GM12878 (cell line): ENCODE results near the gene PRR5L. TPM values are rescaled to one million over a fixed set of nuclear protein-coding genes. Genes with fewer than 3 reads are reported as not detected.

Source experiments
- ATAC-seq: fragments of 200-7000 bp; cut with Tn5 transposase; 3 replicates; pipeline ENCODE4 v1.9.1; 2020; ENCODE audit warnings: mild to moderate bottlenecking, moderate library complexity
- BruUV-seq: library from RNA; stranded (reverse); fragments of 400-500 nt; replicated peaks from 2 replicates; lab custom pipeline; 2021; lab: Mats Ljungman, UMichigan
- CTCF ChIA-PET: fragments of 300-600 bp; sonication (Branson Sonifier 250); formaldehyde crosslinking; extraction: SDS; loops from one replicate; lab custom pipeline; 2021; ENCODE audit warnings: inconsistent platforms; lab: Yijun Ruan, JAX
- POLR2A ChIA-PET: fragments of 350-600 bp; formaldehyde crosslinking; extraction: SDS; loops from one replicate; lab custom pipeline; 2021; ENCODE audit warnings: inconsistent platforms; lab: Charles Lee
- RAD21 ChIA-PET: fragments of 300-600 bp; sonication (Branson Sonifier 250); formaldehyde crosslinking; loops from one replicate; lab custom pipeline; 2023; ENCODE audit warnings: antibody characterized with exemption; ENCODE audit not compliant: unreplicated experiment; lab: Charles Lee
- SMC1A ChIA-PET: fragments of 300-600 bp; sonication (Branson Sonifier 250); formaldehyde crosslinking; loops from one replicate; lab custom pipeline; 2023; ENCODE audit not compliant: unreplicated experiment, uncharacterized antibody; lab: Charles Lee
- DNase-seq: peaks from one replicate; pipeline ENCODE4 v3.0.0-alpha.2; 2011; ENCODE audit warnings: low read depth, low spot score
- FAIRE-seq: peaks from 3 replicates; lab custom pipeline; 2011; peaks lifted over from hg19 to GRCh38; lab: Jason Lieb, UNC
- H2AFZ ChIP-seq: 2 replicates; pipeline ENCODE4 v1.6.0; 2011; ENCODE audit warnings: low read depth, low read length, control low read depth; ENCODE audit not compliant: control insufficient read depth
- H3K27ac ChIP-seq: 2 replicates; pipeline ENCODE4 v1.5.1; 2011; ENCODE audit warnings: control low read depth; ENCODE audit not compliant: control insufficient read depth, insufficient read depth
- H3K27me3 ChIP-seq, 2 experiments: replicated peaks in 1 of 2; 2 replicates each; pipeline versions ENCODE4 v1.6.0 to v1.6.1; 2011; ENCODE audit warnings: low read length in 1 of 2; ENCODE audit not compliant: control insufficient read depth in 2 of 2, insufficient read depth in 2 of 2
- H3K36me3 ChIP-seq, 2 experiments: 2 replicates each; pipeline ENCODE4 v1.5.1; 2011; ENCODE audit warnings: low read length in 1 of 2; ENCODE audit not compliant: control insufficient read depth in 2 of 2, insufficient read depth in 2 of 2
- H3K4me1 ChIP-seq: 2 replicates; pipeline ENCODE4 v1.6.1; 2011; ENCODE audit warnings: mild to moderate bottlenecking, low read length, moderate library complexity, mixed read lengths; ENCODE audit not compliant: control insufficient read depth, insufficient read depth
- H3K4me2 ChIP-seq: 2 replicates; pipeline ENCODE4 v1.6.0; 2011; ENCODE audit warnings: control low read depth; ENCODE audit not compliant: control insufficient read depth, insufficient read depth
- H3K4me3 ChIP-seq: fragments of 200-600 bp; sonication (generic); 2 replicates; pipeline ENCODE4 v1.5.1; 2016
- H3K79me2 ChIP-seq: 2 replicates; pipeline ENCODE4 v1.6.0; 2011; ENCODE audit warnings: low read length; ENCODE audit not compliant: control insufficient read depth, insufficient read depth
- H3K9ac ChIP-seq: 2 replicates; pipeline ENCODE4 v1.8.0; 2011; ENCODE audit warnings: low read length, control low read depth, mixed read lengths; ENCODE audit not compliant: control insufficient read depth, insufficient read depth
- H3K9me3 ChIP-seq: replicated peaks from 3 replicates; pipeline ENCODE4 v1.5.1; 2011; ENCODE audit warnings: mild to moderate bottlenecking, low read length; ENCODE audit not compliant: control insufficient read depth, insufficient read depth
- H4K20me1 ChIP-seq: 2 replicates; pipeline ENCODE4 v1.6.0; 2011; ENCODE audit not compliant: control insufficient read depth, insufficient read depth
- EGR1 ChIP-seq, 2 experiments: IDR thresholded peaks; 1 replicate in 1 of 2; 2 replicates in 1 of 2; pipeline ENCODE4 v1.6.1; 2011 to 2012; ENCODE audit warnings: low read depth in 2 of 2, low read length in 2 of 2, borderline replicate concordance in 1 of 2, mild to moderate bottlenecking in 1 of 2, moderate library complexity in 1 of 2
- EZH2 ChIP-seq: IDR thresholded peaks from 2 replicates; pipeline ENCODE4 v1.6.1; 2012; ENCODE audit warnings: low read depth, mild to moderate bottlenecking, control low read depth, inconsistent platforms, low read length, borderline replicate concordance; ENCODE audit not compliant: control insufficient read depth
- IKZF2 ChIP-seq, 2 experiments: fragments of 450-650 bp; IDR thresholded peaks; 2 replicates each; pipeline ENCODE4 v1.6.1; 2017; ENCODE audit warnings: mild to moderate bottlenecking in 2 of 2, moderate library complexity in 2 of 2
- KAT2A ChIP-seq: conservative IDR thresholded peaks from 2 replicates; pipeline ENCODE4 v1.6.1; 2011; ENCODE audit warnings: low read depth, low read length; ENCODE audit not compliant: control insufficient read depth
- MEF2A ChIP-seq: IDR thresholded peaks from 2 replicates; pipeline ENCODE4 v1.6.1; 2011; ENCODE audit warnings: low read depth, mild to moderate bottlenecking, low read length, moderate library complexity; ENCODE audit not compliant: insufficient read depth
- NFXL1 ChIP-seq: fragments of 450-650 bp; IDR thresholded peaks from 2 replicates; pipeline ENCODE4 v1.6.1; 2017; ENCODE audit warnings: antibody characterized with exemption, mild to moderate bottlenecking, borderline replicate concordance
- RELA ChIP-seq: fragments of 450-650 bp; IDR thresholded peaks from 2 replicates; pipeline ENCODE4 v1.8.0; 2014; ENCODE audit warnings: borderline replicate concordance; ENCODE audit not compliant: partially characterized antibody
- RFX5 ChIP-seq: IDR thresholded peaks from 2 replicates; pipeline ENCODE4 v1.6.1; 2011; ENCODE audit warnings: low read depth, low read length, improper control_type of control experiment
- SREBF2 ChIP-seq: IDR thresholded peaks from 2 replicates; pipeline ENCODE4 v1.6.1; 2012; ENCODE audit warnings: mild to moderate bottlenecking, low read length
- SRF ChIP-seq, 2 experiments: IDR thresholded peaks; 2 replicates each; pipeline ENCODE4 v1.6.1; 2011; ENCODE audit warnings: low read depth in 2 of 2, low read length in 2 of 2, mild to moderate bottlenecking in 1 of 2, moderate library complexity in 1 of 2
- ZNF274 ChIP-seq: IDR thresholded peaks from one replicate; pipeline ENCODE4 v1.8.0; 2011; ENCODE audit not compliant: insufficient read length, insufficient read depth
- ZSCAN29 ChIP-seq: fragments of 450-650 bp; IDR thresholded peaks from 2 replicates; pipeline ENCODE4 v1.6.1; 2017; ENCODE audit warnings: mild to moderate bottlenecking, moderate library complexity
- WGBS: methylation state at CpG from one replicate; pipeline ENCODE4 v1.1.6; 2016; ENCODE audit warnings: low lambda C conversion rate; ENCODE audit not compliant: insufficient replicate concordance, insufficient coverage; ENCODE audit errors: missing lambda C conversion rate; 5-methylcytosine and 5-hydroxymethylcytosine counted together
- in situ Hi-C: fragments of 300-500 bp; cut with MboI; formaldehyde crosslinking; loops from 9 replicates; pipeline ENCODE4 v1.14.3; 2018; ENCODE audit warnings: mixed read lengths
- intact Hi-C: fragments of 100-400 bp; cut with micrococcal nuclease; formaldehyde crosslinking; loops from one replicate; pipeline ENCODE4 v1.14.2; 2022; ENCODE audit not compliant: unreplicated experiment
- polyA plus RNA-seq, 11 experiments: library from polyadenylated mRNA; depleted of rRNA in 4 of 11; unstranded in 6 of 11; stranded (reverse) in 5 of 11; fragments of >200 nt; fragmentation: Nextera tagmentation in 4 of 11; fragmentation: Illumina TruSeq in 1 of 11; extraction: Ambion mirVana in 4 of 11; extraction: Trizol in 1 of 11; gene quantifications; 1 replicate in 1 of 11; 2 replicates in 10 of 11; pipeline versions ENCODE4 v1.2.1 to v1.2.3, GENCODE V29; 2011 to 2016; ENCODE audit warnings: inconsistent platforms in 2 of 11, missing spikeins in 2 of 11, low read depth in 1 of 11
- total RNA-seq, 4 experiments: library from RNA; depleted of rRNA in 3 of 4; stranded (reverse); fragments of >200 nt in 3 of 4; fragmentation: Illumina TruSeq in 1 of 4; extraction: Trizol in 1 of 4; gene quantifications; 2 replicates each; pipeline versions ENCODE4 v1.2.1 to v1.2.3, GENCODE V29; 2013 to 2021
- TF ChIP-seq, protein P1 (sequence below): fragments of 450-650 bp; IDR thresholded peaks from 2 replicates; pipeline ENCODE4 v1.6.1; 2017; ENCODE audit warnings: antibody characterized with exemption, mild to moderate bottlenecking, moderate library complexity
- TF ChIP-seq, protein P2 (sequence below): IDR thresholded peaks from 2 replicates; pipeline ENCODE4 v1.6.1; 2012; ENCODE audit warnings: low read depth, low read length, improper control_type of control experiment

PRR5L gene
- total and polyA plus RNA-seq, 10 of the 15 experiments (the other 5 are each of a cell fraction or from before 2014, with no cell fraction given): 0.11 to 4.2 (median 0.67) TPM; not detected in 1

DNA sequence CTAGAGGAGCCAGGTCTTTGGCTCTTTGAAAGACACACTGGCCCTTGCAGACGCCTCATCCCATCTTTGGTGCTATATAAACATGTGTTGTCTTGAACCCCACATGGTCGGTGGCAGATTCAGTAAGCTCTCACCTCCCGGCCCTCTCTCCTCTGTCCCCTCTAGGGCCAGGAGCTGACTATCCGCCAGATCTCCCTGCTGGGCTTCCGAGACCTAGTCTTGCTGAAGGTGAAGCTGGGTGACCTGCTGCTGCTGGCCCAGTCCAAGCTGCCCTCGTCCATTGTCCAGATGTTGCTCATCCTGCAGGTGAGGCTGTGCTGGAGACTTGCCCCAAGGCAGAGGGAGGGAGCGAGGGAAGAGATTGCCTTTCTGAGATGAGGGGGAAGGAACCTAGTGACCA lies 150.0 kb downstream of the PRR5L start (continued):
- no peak for TF ChIP-seq SRF (IDR thresholded peaks at IDR 0.05; ENCODE audit: low read depth in 2 of 2, low read length in 2 of 2)
- no peak for TF ChIP-seq ZNF274
- TF ChIP-seq RELA: no peak
- no peak for TF ChIP-seq EZH2
- TF ChIP-seq, all 136 proteins: peak for 0

DNA sequence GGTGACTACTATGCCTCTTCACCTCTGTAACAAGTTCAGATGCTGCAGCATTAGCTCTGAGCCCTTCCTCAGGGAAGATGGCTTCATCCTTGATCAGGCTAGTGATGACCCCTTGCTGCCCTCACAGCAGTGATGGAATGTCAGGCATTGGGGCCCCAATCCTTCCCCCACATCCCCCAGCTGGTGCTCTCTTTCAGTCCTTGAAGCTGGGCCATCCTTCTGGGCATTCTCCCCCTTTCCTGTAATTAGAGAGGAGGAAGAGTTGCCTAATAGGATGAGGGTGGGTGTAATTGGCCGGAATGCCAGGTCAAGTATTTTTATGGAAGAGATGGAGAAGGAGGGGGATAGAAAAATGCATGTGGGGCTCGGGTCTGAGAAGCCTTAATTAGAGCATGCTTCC lies 151.4 kb downstream of the PRR5L start:
- SMC1A ChIA-PET: interaction anchor here (1.4 kb wide), 1 partner anchor 29 kb away, joined by 3 read pairs; no protein-coding TSS in a partner anchor
- POLR2A ChIA-PET: no interaction called here
- Histone ChIP-seq H3K27me3 (no peaks in the 10 kb centered on the region), H3K79me2 (no peaks in the 10 kb centered on the region), H3K27ac (no peak overlapping the region), H3K9me3 (no peaks in the 10 kb centered on the region; the same call in 2 of the 3 replicates), H3K9ac (no peak overlapping the region), H3K4me1 (peaks cover 8% of the 10 kb centered on the region), H3K4me3 (no peak overlapping the region), H3K4me2 (no peak overlapping the region), H4K20me1 (no peaks in the 10 kb centered on the region), H3K36me3 (no peaks in the 10 kb centered on the region), H2AFZ (no peak overlapping the region)
- no peak for TF ChIP-seq SREBF2
- TF ChIP-seq, protein P1, sequence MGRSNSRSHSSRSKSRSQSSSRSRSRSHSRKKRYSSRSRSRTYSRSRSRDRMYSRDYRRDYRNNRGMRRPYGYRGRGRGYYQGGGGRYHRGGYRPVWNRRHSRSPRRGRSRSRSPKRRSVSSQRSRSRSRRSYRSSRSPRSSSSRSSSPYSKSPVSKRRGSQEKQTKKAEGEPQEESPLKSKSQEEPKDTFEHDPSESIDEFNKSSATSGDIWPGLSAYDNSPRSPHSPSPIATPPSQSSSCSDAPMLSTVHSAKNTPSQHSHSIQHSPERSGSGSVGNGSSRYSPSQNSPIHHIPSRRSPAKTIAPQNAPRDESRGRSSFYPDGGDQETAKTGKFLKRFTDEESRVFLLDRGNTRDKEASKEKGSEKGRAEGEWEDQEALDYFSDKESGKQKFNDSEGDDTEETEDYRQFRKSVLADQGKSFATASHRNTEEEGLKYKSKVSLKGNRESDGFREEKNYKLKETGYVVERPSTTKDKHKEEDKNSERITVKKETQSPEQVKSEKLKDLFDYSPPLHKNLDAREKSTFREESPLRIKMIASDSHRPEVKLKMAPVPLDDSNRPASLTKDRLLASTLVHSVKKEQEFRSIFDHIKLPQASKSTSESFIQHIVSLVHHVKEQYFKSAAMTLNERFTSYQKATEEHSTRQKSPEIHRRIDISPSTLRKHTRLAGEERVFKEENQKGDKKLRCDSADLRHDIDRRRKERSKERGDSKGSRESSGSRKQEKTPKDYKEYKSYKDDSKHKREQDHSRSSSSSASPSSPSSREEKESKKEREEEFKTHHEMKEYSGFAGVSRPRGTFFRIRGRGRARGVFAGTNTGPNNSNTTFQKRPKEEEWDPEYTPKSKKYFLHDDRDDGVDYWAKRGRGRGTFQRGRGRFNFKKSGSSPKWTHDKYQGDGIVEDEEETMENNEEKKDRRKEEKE: no peak
- no peak for TF ChIP-seq MEF2A
- TF ChIP-seq RFX5: no peak
- TF ChIP-seq KAT2A: no peak
- TF ChIP-seq IKZF2 (IDR thresholded peaks at IDR 0.05): no peak
- no peak for TF ChIP-seq NFXL1
- no peak for TF ChIP-seq EGR1 (IDR thresholded peaks at IDR 0.05; ENCODE audit: borderline replicate concordance in 1 of 2, low read depth in 2 of 2, low read length in 2 of 2)
- TF ChIP-seq, protein P2, sequence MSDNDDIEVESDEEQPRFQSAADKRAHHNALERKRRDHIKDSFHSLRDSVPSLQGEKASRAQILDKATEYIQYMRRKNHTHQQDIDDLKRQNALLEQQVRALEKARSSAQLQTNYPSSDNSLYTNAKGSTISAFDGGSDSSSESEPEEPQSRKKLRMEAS: no peak
- no peak for TF ChIP-seq ZSCAN29
- DNase-seq: no peak
- intact Hi-C loops: no loop called here
- ATAC-seq: no peak
- CTCF ChIA-PET: no interaction called here
- WGBS: 19% methylated on average over 2 of the region's 2 CpGs
- in situ Hi-C loops: no loop called here
- RAD21 ChIA-PET: no interaction called here
- no peak for FAIRE-seq
- no TSS peak for BruUV-seq
